GM04504 (cell line): ENCODE results near the gene ANKS4B.
"Not testable (repeated sequence)": the region's sequence is repeated elsewhere in the genome, so short reads cannot be mapped to it uniquely, and the experiment has no call there.

Experiments
- DNase-seq: peaks from one replicate; pipeline ENCODE4 v3.0.0-alpha.2; 2012; ENCODE audit warnings: low read depth

ANKS4B gene, protein sequence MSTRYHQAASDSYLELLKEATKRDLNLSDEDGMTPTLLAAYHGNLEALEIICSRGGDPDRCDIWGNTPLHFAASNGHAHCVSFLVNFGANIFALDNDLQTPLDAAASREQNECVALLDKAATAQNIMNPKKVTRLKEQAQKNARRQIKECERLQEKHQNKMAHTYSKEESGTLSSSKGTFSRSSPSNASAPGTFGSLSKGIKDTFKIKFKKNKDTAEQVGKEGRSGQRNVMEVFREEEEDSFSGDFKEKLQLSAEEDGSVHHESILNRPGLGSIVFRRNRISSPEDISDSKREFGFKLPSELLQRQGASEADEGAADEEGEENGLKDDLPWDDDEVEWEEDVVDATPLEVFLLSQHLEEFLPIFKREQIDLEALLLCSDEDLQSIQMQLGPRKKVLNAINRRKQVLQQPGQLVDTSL

DNA sequence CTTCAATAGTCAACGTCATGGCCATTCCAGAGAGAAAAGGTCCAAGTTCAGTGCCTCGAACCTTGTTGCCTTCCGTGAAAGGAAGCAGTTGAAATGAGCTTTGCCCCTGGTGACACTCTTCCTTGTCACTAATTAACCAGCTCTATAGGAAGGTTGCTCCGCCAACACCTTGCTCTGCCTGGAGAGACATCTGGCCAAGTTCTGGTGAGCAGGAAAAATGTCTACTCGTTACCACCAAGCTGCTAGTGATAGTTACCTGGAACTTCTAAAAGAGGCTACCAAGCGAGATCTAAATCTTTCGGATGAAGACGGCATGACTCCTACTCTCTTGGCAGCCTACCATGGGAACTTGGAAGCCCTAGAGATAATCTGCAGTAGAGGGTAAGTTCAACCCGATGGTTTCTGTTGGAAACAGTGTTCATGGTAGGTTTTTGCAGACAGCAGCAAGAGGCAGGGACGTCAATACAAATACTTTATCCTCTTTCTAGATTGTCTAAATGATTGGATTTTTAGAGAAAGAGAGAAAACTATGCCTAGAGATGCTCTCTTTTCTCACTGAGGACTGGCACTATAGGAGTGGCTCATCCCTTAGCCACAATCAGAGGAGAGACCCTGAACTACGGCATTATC, at the start of gene ANKS4B:
Gene ANKS4B (plus strand): TSS at position 179 of the 630 bp plus-strand sequence. CDS start 39 bp downstream, at position 218.
- DNase-seq, result no peak

DNA sequence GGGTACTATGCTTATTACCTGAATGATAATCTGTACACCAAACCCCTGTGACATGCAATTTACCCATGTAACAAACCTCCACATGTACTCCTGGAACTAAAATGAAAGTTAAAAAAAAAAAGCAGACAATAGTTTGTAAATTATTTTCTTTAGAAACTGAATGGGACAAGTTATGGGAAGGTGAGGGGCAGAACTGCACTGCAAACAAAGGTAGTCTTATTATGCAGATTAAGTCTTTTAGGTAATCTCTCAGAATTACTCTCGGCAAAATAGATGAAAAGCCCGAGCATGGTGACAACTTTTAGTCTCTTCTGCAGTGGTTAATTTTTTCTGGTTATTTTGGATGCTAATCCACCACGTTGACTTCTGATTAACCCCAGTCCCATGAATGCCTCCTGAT, 49.5 kb upstream of the ANKS4B start:
- DNase-seq, result no peak

DNA sequence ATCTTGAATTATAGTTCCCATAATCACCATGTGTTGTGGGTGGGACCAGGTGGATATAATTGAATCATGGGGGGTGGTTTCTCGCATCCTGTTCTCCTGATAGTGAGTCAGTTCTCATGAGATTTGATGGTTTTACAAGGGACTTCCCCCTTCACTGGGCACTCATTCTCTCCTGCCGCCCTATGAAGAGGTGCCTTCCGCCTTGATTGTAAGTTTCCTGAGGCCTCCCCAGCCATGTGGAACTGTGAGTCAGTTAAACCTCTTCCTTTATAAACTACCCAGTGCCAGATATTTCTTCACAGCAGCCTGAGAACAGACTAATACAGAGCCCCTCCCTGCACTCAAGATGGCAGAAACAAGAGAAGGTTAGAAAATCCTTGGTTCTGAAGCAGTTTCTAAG, 48.7 kb upstream of the ANKS4B start:
- DNase-seq, result no peak

DNA sequence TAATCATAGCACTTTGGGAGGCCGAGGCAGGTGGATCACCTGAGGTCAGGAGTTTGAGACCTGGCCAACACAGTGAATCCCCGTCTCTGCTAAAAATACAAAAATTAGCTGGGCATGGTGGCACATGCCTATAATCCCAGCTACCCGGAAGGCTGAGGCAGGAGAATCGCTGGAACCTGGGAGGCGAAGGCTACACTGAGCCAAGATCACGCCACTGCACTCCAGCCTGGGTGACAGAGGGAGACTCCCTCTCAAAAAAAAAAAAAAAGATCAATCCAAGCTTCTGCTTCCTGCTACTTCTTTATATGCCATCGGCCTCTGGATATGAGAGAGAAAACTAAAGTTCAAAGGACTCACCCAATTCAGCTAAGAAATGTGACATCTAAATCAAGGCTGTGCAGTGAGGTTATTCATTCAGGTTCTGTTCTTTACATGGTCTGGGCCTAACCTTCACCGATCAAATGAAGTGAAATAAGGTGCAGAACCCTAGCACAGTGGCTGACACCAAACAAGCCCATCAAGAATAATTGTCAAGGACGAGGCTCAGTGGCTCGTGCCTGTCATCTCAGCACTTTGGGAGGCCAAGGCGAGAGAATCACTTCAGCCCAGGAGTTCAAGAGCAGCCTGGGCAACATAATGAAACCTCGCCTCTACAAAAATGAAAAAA, 47.7 kb upstream of the ANKS4B start:
- DNase-seq, result no peak

DNA sequence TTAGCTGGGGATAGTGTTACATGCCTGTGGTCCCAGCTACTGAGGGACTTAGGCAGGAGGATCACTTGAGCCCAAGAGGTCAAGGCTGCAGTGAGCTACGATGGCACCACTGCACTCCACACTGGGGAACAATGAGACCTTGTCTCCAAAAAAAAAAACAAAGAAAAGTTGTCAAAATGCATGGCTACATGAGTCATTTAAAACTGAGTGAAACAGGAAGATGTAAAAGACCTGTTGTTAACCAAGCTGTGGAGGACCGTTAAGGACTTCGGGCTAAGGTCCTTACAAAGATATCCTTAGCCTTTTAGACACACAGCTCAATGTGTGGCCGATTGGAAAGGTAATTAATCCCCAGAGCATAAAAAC, 47.2 kb upstream of the ANKS4B start:
- DNase-seq, result no peak

DNA sequence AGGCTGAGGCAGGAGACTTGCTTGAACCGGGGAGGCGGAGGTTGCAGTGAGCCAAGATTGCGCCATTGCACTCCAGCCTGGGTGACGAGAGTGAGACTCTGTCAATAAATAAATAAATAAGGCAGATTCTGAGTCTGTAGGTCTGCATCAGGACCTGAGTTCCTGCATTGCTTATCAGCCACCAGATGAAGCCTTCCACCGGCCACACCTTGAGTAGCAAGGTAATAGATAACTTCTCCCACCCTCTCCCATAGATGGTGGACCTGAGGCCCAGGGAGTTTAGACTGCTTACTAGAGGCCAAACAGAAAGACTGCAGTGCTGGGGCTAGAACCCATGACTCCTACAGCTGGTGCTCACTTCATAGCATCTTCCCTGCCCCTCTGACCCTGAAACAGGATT, 44.2 kb upstream of the ANKS4B start:
- no peak for DNase-seq

DNA sequence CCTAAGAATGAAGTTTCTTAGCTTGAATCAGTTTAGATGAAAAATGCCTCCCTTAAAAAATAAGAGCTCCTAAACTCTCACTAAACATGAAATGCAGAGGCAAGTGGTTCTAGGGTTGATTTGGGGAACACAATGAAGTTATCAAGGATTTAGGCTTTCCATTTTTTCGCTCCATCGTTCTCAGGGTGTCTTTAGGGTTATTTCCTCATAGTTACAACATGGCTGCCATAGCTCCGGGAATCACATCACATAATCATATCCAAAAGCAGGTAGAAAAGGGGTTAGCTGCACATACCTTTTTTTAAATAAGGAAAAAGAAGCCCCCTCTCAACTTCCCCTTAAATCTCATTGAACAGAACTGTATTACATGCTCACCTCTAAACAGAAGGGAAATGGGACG, 43.5 kb upstream of the ANKS4B start:
- no peak for DNase-seq

DNA sequence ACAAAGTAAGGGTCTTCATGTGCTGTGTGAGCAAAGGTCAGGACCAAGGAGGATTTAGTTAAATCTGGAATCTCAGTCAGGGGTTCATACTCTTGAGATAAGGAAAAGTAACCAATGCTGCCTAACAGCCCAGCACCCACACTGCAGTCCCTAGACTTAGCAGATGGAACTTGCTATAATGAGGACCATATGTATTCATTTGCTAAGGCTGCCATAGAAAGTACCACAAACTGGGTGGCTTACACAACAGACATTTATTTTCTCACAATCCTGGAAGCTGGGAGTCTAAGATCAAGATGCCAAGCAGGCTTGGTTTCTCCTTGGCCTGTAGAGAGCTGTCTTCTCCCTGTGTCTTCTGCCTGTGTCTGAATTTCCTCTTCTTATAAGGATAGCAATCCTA, 42.9 kb upstream of the ANKS4B start:
- peak; percentile 53 for DNase-seq

DNA sequence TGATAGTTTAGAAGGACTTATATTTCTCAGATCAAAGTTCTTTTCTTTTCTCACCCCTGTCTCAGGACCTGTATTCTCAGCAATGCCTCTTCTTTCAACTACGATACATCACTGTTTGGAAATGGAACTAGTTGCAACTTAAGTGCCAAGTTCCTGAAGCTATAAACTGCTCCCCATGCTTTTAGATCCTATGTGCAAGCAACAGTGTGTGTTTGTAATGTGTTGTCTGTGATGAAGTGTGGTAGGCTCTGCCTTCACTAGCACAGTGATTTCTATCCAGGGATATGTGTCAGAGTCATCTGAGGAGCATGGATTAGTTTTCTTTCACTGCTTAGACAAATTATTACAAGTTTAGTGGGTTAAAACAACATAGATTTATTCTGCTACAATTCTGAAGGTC, 40.5 kb upstream of the ANKS4B start:
- no peak for DNase-seq

DNA sequence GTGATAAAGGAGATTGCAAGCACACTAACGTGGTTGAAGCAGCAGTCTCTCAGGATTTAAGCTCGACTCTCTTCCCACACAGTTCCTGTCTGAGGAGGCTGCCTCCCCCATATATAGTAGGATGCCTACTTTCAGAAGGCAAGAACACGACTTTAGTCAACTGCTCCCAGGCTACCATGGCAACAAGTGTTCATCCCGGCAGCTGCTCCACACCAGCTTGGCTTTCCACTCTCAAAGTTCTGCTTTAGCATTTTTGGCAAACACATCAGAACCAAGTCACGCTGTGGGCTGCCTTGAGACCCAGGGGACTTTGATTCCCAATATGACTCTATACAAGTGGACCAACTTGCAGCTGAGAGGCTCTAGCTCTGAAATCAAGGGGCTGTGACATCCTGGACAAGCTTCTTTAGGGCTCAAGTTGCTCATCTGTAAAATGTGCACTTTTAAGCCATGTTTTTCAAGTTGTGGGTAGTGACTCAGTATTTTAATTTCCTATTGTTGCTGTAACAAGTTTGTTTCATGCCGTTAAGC, 38.7 kb upstream of the ANKS4B start:
- DNase-seq, result no peak

DNA sequence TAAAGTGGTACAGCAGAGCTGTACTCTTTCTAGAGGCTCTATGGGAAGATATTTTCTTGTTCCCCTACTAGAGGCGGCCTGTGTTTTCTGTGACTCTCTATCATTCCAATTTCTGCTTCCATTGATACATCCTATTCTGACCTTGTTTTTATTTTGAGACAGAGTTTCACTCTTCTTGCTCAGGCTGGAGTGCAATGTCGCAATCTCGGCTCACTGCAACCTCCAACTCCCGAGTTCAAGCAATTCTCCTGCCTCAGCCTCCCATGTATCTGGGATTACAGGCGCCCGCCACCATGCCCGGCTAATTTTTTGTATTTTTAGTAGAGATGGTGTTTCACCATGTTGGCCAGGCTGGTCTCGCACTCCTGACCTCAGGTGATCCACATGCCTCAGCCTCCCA, 38.2 kb upstream of the ANKS4B start:
- DNase-seq, result not testable (repeated sequence)

DNA sequence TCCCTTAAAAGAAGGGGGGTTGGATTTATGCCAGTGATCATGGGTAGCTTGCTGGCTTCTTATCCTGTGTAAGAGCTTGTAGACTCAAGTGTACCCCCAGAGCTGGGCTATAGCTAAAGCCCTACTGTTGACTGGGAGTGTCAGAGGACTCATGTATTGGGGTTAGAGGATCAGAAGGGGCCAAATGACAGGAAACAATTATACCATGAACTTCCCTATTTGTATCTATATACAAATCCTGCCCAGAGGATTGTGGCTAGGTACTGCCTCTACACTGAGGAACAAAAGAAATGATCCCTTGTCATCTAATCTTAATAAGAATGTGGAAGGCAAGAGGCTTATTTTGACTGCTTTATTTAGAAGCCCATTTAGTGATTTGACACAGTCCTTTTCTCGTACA, 36.4 kb upstream of the ANKS4B start:
- no peak for DNase-seq

DNA sequence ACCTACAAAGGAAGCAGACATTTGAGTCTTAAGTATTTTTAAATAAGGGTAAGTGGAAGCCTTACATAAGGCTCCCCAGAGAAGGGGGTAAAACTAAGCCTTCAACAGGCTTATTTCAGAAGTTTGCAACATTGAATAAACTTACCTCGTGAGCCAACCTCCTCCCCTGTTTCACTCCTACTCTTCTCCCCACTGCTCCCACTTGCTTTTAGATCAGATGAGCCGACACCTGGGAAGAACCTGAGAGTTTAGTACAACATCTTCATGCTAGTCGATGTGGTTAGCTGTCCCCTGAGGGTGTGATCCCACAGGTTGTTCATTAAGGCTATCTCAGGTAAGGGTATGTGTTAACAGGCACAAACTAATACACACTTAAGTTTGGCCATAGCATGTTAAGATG, 35.9 kb upstream of the ANKS4B start:
- DNase-seq, result no peak

DNA sequence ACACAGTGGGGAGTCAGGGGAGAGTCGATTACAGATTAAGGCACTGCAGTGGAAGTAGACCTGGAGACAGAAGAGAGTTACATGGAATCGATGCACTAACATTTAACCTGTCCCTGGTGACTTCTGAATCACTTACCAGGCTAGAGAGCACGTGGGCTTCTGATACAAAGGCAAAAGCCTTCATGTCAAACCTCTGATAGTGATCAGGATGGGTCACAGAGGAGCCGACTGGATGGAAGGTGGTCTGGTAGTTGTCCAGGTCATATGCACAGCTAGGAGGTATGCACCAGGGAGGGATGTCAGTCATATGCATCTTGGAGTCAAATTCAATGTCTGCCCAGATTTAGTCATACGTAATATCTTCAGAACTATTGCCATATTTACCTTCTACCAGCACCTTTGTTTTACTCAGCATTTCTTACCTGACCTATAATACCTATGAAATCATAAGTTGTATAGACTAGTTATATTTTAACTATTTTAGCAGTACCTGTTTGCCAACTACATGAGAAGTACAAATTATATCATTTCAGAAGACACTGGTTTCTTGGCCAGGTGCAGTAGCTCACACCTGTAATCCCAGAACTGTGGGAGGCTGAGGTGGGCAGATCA, 33.8 kb upstream of the ANKS4B start:
- no peak for DNase-seq

DNA sequence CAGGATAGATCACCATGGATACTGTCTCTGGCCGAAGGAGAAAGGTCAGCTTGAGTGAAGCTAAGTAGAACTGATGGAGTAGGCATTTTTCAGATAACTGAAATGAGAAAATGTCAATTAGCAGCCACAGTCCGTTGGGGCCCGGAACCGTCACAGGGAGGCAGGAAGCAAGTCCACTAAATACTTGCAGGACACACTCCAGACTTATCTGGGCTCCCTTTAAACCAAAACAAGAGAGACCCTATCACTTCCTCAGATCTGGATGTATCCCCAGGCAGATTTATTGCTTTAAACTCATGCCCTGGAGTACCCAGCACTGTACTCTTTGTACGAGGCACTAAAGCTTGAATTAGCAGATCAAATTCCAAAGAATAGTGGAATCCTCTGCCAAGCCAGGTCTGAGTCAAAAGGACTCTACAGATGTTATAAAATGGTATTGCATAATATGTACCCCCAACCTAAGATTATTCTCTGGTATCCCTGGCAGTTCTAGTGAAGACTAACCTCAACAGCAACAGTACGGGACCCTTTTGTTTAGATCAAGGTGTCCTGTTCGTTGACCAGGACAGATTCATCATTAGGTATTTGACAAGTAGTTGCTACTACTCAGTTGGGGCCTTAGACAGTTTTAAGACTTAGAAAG, 30.2 kb upstream of the ANKS4B start:
- no peak for DNase-seq

DNA sequence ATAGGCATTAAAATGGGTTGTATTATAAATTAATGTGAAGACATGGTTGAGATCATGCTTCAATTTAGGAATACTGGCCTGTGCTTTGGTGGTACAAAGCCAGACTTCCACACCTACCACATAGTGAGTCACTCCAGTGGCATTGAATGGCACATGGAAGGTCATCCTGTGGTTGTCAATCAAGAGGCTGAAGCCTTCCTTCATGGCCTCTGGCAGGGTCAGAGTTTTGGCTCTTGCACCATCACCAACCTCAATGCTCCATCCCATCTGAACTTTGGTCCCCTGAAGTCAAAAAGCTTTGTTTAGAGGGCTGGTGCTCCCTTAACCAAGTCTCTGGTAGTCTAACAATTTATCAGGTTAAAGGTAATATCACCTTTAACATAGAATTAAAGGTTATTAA, 28.2 kb upstream of the ANKS4B start:
- no peak for DNase-seq

DNA sequence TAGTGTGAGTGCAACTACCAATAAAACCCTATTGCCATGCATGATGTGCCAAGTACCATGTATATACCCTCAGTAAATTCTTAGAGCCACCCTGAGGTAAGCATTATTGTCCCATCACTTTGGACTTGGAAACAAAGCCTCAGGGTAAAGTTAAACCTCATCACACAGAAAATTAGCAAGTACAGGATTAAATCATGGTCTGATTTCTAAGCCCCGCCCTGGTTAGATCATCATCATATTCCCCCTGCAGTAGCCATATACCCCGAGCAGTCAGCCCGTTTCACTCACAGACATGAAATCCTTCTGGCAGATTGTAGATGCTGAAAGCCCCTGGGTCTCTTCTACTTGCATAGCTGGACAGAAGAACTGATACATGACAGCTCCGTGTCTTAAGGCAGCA, 26.9 kb upstream of the ANKS4B start:
- no peak for DNase-seq

DNA sequence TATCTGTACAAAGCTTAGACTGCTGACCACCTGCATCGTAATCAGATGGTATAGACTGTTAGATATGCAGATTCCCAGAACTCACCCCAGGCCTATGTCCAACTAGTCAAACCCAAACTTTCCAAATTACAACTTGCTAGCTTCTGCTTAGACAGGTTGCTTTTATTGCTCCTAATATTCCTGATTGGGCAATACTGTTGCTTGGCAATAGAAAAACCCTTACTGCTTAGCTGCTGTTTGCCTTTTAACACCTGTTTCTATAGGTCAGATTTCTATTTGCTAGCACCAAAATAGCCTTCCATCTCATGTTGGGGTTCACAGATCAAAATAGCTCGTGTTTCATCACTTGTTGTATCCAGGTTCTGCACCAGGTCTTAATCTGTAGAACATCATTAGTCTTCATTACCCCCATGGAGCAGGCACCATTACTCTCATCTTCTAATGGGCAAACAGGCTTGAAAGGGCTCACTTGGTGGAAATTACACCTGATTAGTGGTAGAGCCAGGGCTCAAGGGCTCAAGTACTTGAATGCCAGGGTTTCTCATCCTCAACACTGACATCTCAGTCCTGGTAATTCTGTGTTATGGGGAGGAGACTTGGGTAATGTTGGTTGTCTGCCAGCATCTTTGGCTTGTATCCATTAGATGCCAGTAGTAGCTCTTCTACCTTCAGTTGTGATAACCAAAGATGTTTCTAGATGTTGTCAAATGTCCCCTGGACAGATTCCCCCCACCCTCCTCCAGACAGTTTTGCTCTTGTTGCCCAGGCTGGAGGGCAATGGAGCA, 24.9 kb upstream of the ANKS4B start:
- DNase-seq, result no peak

DNA sequence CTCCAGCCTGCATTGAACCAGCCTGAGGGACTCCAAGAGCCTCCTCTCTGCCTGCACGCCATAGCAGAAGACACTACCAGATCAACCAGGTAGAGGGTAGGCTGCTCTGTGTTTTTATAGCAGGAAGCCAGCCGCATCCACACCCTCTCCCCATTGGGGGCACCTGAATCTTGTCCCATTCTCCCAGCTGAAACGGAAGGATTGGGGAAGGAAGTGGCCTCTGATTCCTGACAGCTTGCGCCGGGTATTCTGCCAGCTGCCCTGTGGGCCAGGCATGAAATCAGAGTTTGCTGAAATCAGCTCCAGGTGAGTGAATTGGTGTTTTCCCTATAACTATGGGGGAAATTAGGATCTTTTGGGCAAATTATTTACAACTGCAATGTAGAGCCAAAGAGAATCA, 22.0 kb upstream of the ANKS4B start, which contains the start of gene ZP2:
Gene ZP2 (minus strand): TSS at position 89 of the 400 bp plus-strand sequence. CDS start 27 bp downstream, at position 62.
- DNase-seq, result no peak

DNA sequence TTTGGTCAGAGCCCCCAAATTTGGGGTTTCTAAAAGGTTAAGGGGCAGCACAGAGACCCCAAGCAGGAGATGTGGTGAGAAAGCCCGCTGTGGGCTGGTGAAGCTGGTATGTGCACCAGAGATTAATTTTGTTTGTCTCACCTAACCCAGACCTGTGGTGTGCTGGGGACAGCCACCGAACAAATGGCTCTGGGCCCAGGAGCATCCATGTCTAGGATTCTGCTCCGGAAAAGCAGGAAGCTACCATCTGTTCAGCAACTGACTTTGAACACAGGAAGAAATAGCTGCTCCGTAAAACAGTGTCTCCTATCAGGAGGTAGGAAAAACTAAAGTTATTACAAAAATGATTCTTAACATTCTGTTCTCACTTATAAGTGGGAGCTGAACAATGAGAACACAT, 19.4 kb upstream of the ANKS4B start:
- no peak for DNase-seq

DNA sequence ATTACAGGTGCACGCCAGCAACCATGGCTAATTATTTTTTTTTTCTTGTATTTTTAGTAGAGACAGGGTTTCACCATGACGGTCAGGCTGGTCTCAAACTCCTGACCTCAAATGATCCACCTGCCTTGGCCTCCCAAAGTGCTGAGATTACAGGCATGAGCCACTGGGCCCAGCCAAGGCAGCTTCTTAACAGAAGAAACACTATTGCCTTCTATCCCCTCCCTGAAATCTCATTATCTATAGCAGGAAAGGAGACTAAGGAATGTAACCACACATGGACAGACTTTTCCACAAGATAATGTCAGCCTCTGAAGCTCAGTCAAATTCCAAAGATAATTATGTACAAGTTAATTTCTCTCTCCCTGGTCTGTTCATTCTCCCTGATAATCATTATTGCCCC, 16.4 kb upstream of the ANKS4B start:
- DNase-seq, result no peak
